Body of pancreas (tissue), 4 donors: ENCODE measurements around the gene TMEM52. TPM values are rescaled to one million over a fixed set of nuclear protein-coding genes. Genes with fewer than 3 reads are reported as not detected.

Source experiments
- ATAC-seq: fragments of 150-250 bp; one replicate; pipeline ENCODE4 v1.9.1; 2016
- DNase-seq, 4 donors: peaks; one replicate each; pipeline ENCODE4 v3.0.0-alpha.2; 2019
- H3K27ac ChIP-seq, 4 donors: fragments of 200-600 bp; sonication (generic); 1 replicate in 3 of 4; 2 replicates in 1 of 4; pipeline versions ENCODE4 v1.5.1 to v1.6.1; 2016 to 2019; ENCODE audit warnings: mild to moderate bottlenecking in 1 of 4, mixed read lengths in 1 of 4, moderate library complexity in 1 of 4
- H3K27me3 ChIP-seq, 2 donors: fragments of 200-600 bp; sonication (generic); one replicate each; pipeline ENCODE4 v1.6.0; 2016; ENCODE audit warnings: mild to moderate bottlenecking in 1 of 2
- H3K36me3 ChIP-seq, 2 donors: fragments of 200-600 bp; sonication (generic); replicated peaks in 1 of 2; 2 replicates each; pipeline ENCODE4 v1.5.1; 2016; ENCODE audit warnings: low read depth in 2 of 2; ENCODE audit not compliant: insufficient read depth in 1 of 2
- H3K4me1 ChIP-seq: fragments of 200-600 bp; sonication (generic); one replicate; pipeline ENCODE4 v1.6.0; 2016
- H3K4me3 ChIP-seq, 2 donors: fragments of 200-600 bp; sonication (generic); 1 replicate in 1 of 2; 2 replicates in 1 of 2; pipeline ENCODE4 v1.5.1; 2016 to 2019
- H3K9me3 ChIP-seq, 3 donors: fragments of 200-600 bp; sonication (generic); 1 replicate in 2 of 3; 2 replicates in 1 of 3; pipeline ENCODE4 v1.5.1; 2016
- POLR2A ChIP-seq, 3 donors: fragments of 450-650 bp; IDR thresholded peaks; one replicate each; pipeline ENCODE4 v1.6.1; 2016; ENCODE audit warnings: antibody characterized with exemption in 3 of 3, mild to moderate bottlenecking in 2 of 3
- WGBS, 2 donors: methylation state at CpG; one replicate each; pipeline ENCODE4 v1.1.5; 2017; 5-methylcytosine and 5-hydroxymethylcytosine counted together
- intact Hi-C: fragments of 100-400 bp; cut with DNase I; formaldehyde crosslinking; loops from one replicate; pipeline ENCODE4 v1.15.1; 2023
- total RNA-seq, 2 donors: library from RNA; depleted of rRNA; stranded (reverse); fragments of >200 nt; gene quantifications; one replicate each; pipeline ENCODE4 v1.1.0, GENCODE V29; 2016
- TF ChIP-seq, protein P1 (sequence below), 7 experiments: fragments of 450-650 bp in 4 of 7; fragments of 200-600 bp in 3 of 7; sonication (generic) in 3 of 7; IDR thresholded peaks; one replicate each; pipeline ENCODE4 v1.5.1; 2016 to 2019; ENCODE audit warnings: antibody characterized with exemption in 7 of 7

Gene TMEM52
- total RNA-seq, 2 donors from 2014 or later: 65.6 to 107 TPM

DNA sequence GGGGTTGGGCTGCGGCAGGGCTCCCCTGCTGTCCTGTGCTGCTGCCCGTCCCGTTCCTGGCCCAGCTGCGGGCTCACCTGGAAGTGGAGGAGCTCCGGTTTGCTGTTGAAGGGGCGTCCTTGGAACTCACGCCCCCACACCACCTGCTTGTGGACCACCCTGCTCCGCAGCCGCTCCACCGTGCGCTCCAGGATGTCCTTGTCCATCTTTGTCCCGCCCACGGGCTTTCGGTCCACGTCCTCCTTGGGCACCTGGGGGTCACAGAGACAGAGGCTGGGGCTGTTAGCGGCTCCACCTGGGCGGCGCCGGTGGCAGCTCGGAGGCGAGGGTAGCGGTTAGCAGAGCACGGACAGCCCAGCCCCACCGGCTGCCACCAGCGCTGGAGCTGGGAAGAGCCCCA lies 45.7 kb upstream of the TMEM52 start:
- intact Hi-C loops: no loop called here
- no peaks in the 10 kb centered on the region for H3K36me3 ChIP-seq
- H3K27ac ChIP-seq: no peak overlapping the region
- peaks cover 4% of the 10 kb centered on the region for H3K4me1 ChIP-seq
- H3K9me3 ChIP-seq: no peaks in the 10 kb centered on the region
- DNase-seq (no peak), ATAC-seq (no peak)
- TF ChIP-seq, protein P1, sequence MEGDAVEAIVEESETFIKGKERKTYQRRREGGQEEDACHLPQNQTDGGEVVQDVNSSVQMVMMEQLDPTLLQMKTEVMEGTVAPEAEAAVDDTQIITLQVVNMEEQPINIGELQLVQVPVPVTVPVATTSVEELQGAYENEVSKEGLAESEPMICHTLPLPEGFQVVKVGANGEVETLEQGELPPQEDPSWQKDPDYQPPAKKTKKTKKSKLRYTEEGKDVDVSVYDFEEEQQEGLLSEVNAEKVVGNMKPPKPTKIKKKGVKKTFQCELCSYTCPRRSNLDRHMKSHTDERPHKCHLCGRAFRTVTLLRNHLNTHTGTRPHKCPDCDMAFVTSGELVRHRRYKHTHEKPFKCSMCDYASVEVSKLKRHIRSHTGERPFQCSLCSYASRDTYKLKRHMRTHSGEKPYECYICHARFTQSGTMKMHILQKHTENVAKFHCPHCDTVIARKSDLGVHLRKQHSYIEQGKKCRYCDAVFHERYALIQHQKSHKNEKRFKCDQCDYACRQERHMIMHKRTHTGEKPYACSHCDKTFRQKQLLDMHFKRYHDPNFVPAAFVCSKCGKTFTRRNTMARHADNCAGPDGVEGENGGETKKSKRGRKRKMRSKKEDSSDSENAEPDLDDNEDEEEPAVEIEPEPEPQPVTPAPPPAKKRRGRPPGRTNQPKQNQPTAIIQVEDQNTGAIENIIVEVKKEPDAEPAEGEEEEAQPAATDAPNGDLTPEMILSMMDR (IDR thresholded peaks at IDR 0.05): no peak
- TF ChIP-seq POLR2A (IDR thresholded peaks at IDR 0.05): no peak
- H3K27me3 ChIP-seq: peaks cover 0 to 11% of the 10 kb centered on the region in 2 donors
- no peak overlapping the region for H3K4me3 ChIP-seq
- 57 to 60% methylated on average over 5 to 20 of the region's 25 CpGs for WGBS, 2 donors

DNA sequence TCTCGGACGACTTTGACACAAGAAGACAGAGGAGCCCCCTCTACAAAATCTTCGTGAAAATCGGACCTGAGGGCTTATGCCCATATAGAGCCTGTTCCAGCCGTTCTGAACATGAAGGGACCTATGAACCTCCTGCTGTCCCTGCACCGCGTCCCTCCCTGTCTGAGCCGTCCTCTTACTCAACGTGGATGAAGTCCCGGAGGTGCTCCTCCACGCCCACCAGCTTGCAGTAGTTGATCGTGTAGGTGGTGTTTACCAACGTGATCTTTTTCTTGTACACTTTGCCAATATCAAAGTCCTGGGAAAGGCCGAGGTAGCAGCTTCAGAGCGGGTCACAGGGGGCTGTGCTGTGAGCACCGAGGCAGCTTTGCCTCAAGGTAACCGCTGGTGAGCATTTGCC lies 44.5 kb upstream of the TMEM52 start:
- peaks cover 0 to 11% of the 10 kb centered on the region in 2 donors for H3K27me3 ChIP-seq
- H3K4me3 ChIP-seq: no peak overlapping the region
- no peaks in the 10 kb centered on the region for H3K36me3 ChIP-seq
- ATAC-seq (no peak), DNase-seq (no peak)
- no peak overlapping the region for H3K27ac ChIP-seq
- TF ChIP-seq POLR2A (IDR thresholded peaks at IDR 0.05): no peak
- TF ChIP-seq, protein P1 (IDR thresholded peaks at IDR 0.05): no peak
- 77 to 81% methylated on average over 12 to 17 of the region's 17 CpGs for WGBS, 2 donors
- intact Hi-C loops: no loop called here
- no peaks in the 10 kb centered on the region for H3K9me3 ChIP-seq
- H3K4me1 ChIP-seq: peaks cover 8% of the 10 kb centered on the region

GRCh38 chr1:1962752-1963151 lies 43.7 kb upstream of the TMEM52 start:
- no peaks in the 10 kb centered on the region for H3K9me3 ChIP-seq
- 58 to 73% methylated on average over 2 of the region's 2 CpGs for WGBS, 2 donors
- H3K4me3 ChIP-seq: no peak overlapping the region
- H3K27me3 ChIP-seq: peaks cover 0 to 11% of the 10 kb centered on the region in 2 donors
- DNase-seq: no peak
- H3K36me3 ChIP-seq: no peaks in the 10 kb centered on the region
- H3K27ac ChIP-seq: no peak overlapping the region
- no peak for ATAC-seq
- TF ChIP-seq POLR2A (IDR thresholded peaks at IDR 0.05): no peak
- TF ChIP-seq, protein P1 (IDR thresholded peaks at IDR 0.05): no peak
- H3K4me1 ChIP-seq: peaks cover 8% of the 10 kb centered on the region
- intact Hi-C loops: no loop called here

DNA sequence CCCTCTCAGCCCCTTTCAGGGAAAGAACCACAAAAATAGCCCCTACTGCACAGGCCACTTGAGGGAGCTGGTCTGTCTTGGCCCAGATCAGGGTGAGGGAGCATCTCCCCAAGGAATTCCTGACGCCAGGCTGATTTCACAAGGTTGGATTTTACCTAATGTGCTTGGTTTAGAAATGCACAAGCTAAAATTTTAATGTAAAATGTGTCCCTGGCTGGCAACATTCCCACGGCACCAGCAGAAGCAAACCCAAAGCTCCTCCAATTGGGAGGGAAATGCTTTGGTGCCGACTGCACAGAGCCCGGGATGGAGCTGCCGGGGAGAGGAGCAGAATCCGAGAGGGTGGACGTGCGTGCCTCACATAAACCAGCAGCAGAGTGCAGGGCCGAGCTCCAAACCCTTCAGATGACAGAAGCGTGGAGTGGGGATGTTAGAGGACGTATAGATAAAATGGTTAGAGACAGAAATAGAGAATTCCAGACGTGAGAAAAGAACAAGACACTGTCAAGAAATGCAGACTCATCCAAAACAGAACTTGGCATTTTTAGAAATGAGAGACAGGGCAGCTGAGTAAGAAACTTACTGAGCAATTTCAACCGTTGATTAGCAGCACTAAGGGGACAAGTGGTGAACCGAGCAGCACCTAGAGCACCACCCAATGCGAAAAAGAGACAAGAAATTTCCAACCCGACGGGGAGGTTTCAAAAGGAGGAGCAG lies 41.6 kb upstream of the TMEM52 start:
- TF ChIP-seq, protein P1 (IDR thresholded peaks at IDR 0.05): no peak
- TF ChIP-seq POLR2A (IDR thresholded peaks at IDR 0.05): no peak
- ATAC-seq: no peak
- H3K27me3 ChIP-seq: peaks cover 0 to 3% of the 10 kb centered on the region in 2 donors

More for the DNA sequence above, 41.6 kb upstream of the TMEM52 start:
- Histone ChIP-seq H3K4me3 (no peak overlapping the region), H3K27ac (no peak overlapping the region), H3K36me3 (no peaks in the 10 kb centered on the region), H3K9me3 (no peaks in the 10 kb centered on the region), H3K4me1 (peaks cover 8% of the 10 kb centered on the region)
- WGBS, 2 donors: 39 to 46% methylated on average over 17 of the region's 17 CpGs
- intact Hi-C loops: no loop called here
- DNase-seq: no peak
